GM13977 (cell line): Measurements from ENCODE around the gene PKD1L1.

ENCODE experiments used
- DNase-seq: peaks from one replicate; pipeline ENCODE4 v3.0.0; 2012; ENCODE audit warnings: low spot score
- in situ Hi-C: fragments of 300-500 bp; cut with MboI; formaldehyde crosslinking; loops from one replicate; pipeline ENCODE4 v1.12.0; 2022; ENCODE audit warnings: low sequenced_read_pairs, low pct_unique_long_range_greater_than_20kb, mixed read lengths, inconsistent platforms; ENCODE audit not compliant: unreplicated experiment
- TF ChIP-seq, protein P1 (sequence below): IDR thresholded peaks from 2 replicates; pipeline ENCODE4 v1.5.1; 2012; ENCODE audit warnings: mild to moderate bottlenecking, control low read depth; ENCODE audit not compliant: insufficient read depth; ENCODE audit errors: extremely low read depth, missing control alignments

The PKD1L1 gene

DNA sequence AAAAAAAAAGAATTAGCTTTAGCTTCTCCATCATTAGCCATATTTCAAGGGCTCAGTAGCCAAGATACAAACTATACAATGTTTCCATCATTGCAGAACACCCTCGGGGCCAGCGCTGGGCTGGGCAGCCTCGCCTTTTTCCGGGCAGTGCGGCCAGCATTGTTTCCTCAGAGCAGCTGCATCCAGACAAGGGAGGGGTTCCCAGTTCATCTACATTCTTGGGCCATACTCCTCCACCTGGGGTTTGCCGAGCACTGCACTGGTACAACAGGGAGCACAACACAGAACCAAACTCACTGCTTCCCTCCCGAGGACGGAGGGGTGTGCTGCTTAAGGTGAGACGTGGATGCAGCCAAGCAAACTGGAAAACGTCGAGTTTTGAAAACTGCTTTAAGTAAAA is 2.4 kb upstream of the PKD1L1 start:
- TF ChIP-seq, protein P1, sequence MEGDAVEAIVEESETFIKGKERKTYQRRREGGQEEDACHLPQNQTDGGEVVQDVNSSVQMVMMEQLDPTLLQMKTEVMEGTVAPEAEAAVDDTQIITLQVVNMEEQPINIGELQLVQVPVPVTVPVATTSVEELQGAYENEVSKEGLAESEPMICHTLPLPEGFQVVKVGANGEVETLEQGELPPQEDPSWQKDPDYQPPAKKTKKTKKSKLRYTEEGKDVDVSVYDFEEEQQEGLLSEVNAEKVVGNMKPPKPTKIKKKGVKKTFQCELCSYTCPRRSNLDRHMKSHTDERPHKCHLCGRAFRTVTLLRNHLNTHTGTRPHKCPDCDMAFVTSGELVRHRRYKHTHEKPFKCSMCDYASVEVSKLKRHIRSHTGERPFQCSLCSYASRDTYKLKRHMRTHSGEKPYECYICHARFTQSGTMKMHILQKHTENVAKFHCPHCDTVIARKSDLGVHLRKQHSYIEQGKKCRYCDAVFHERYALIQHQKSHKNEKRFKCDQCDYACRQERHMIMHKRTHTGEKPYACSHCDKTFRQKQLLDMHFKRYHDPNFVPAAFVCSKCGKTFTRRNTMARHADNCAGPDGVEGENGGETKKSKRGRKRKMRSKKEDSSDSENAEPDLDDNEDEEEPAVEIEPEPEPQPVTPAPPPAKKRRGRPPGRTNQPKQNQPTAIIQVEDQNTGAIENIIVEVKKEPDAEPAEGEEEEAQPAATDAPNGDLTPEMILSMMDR: no peak
- in situ Hi-C loops: loop anchor here (10.0 kb wide), 1 partner anchor 164 kb away; no protein-coding TSS in a partner anchor
- no peak for DNase-seq

DNA sequence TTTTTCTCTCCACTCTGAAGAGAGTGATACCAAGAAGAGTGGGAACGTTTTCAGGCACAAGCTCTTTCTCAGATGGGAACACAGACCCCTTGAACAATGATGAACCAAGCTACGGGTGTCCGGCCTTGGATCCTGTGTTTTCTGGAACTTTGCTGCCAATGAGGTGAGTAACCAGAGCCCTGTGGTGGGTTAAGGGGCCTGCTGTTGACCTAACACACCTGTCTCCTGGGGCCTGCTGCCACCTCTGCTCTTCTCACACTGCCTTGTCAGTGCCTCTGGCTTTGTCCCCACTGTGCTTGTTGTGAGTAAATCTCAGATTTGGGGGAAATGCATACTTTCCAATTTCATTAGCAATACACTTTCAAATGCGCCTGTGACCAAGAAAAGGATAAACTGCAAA is 1.4 kb upstream of the PKD1L1 start:
- TF ChIP-seq, protein P1: no peak
- no peak for DNase-seq
- in situ Hi-C loops: loop anchor here (10.0 kb wide), 1 partner anchor 165 kb away; no protein-coding TSS in a partner anchor

DNA sequence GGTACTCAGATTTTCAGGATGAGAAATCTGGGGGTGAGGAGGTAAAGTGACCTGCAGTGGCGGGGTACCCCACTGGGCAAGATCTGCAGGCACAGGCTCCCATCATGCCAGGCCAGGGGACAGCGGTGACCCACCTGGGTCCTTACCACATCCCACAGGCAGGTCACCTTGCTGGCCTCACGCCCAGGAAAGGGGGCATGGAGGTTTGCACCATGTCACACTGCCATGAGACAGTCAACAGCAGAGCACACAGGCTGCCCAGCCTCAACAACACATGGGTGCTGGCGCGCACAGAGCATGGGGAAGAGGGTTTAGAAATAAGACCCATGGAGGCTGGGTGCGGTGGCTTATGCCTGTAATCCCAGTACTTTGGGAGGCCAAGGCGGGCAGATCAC is 914 bp downstream of the PKD1L1 start:
- TF ChIP-seq, protein P1: no peak
- in situ Hi-C loops: no loop called here
- no peak for DNase-seq

DNA sequence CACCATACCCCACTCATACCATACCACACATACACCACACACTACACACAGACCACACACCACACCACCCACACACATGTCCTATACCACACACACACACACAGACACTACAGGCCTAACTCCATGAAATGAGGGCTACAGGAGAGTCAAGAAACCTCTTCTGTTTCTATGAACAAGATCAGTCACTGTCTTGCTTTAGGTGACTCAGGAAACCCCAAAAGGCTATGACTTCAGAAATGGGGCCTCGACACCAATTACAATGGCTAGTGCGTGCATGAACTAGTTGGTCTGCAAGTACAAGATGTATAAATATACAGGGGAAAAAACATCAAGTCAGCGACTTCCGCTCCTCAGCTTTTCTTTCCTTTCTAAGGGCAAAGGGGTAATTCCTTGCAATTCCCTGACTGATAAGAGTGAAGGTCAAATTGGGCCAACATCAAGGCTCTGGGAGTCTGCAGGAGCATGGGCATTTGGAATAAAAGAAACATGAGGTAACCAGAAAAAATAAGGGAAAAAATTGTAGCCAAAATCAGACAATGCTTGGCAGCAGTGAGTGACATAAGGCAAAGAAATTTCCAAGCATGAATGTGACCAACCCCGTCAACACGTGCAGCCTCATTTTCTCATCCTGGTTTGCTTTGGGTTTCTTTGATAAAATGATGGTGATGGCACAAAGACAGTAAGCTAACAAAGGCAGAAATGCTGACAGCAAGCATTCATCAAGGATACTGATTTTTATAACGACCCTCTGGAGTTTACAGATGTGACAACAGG is 1.5 kb downstream of the PKD1L1 start:
- TF ChIP-seq, protein P1: no peak
- in situ Hi-C loops: no loop called here

DNA sequence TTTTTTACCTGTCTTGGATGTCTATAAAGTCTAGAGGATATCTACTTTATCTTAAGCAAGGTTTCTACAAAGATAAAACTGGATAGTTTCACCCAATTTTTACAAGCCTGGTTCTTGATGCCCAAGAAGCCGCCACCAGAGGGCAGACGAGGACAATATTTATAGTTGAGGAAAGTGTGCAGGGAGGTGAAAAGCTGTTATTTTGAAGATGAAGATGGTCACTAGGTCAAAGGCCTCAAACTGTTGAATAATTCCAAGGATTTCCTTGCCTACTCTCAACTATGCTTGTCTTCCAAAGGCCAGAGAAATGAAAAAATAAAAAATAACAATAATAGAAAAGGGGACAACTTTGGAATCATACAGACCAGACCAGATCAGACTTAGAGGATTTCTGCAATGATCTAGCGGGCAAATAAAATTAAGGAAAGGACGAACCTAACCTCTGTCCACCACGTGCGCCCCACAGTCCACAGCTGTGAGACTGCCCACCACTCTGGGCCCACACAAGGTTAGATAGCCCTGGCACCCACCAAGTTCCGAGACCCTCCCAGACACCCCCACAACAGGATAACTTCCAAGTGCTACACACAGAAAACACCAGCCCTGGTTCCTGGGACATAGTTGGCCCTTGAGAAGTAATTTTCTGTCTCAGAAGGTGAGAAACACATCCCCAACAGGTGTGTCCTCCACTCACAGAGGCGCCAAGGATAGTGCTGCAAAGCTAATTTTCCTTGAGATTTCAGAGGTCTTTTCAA is 2.8 kb downstream of the PKD1L1 start:
- in situ Hi-C loops: no loop called here
- DNase-seq: peak; percentile 66
- TF ChIP-seq, protein P1: peak; percentile 85

More for the DNA sequence above, 1.5 kb downstream of the PKD1L1 start:
- no peak for DNase-seq

DNA sequence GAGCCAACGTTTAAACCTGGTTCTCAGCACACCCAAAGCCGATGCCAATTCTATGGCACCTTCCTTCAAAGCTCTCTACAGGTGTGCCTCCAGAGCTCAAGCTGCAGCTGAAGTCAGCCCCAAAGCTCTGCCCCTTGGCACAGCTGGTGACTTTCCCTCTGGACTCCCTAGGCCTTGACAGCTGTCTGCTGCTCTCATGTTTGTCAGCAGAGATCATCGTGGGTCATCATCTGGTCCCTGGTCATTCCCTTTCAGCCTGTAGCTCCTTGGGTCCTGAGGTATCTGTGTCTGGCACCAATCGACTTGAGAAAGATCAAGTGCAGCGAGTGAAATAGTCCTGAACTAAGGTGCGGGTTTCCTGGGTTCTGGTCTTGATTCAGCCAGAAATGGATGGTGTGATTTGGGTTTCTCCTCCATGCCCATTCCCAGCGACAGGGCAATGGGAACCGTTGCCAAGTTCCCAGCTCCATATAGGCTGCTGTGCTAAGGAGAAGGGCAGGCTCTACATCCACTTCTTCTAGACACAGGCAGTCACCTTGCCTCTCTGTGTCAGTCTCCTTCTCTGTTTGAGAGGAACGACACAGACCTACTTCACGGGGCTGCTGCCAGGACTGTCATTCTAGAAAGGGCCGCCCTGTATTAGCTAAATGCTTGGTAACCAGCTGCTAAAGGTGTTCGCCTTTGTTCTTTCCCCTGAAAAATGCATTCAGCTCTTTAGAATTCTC is 3.6 kb downstream of the PKD1L1 start:
- in situ Hi-C loops: no loop called here
- TF ChIP-seq, protein P1: no peak
- no peak for DNase-seq
